ENCODE data around the gene MAPKAPK5. TPM values are rescaled to one million over a fixed set of nuclear protein-coding genes. Genes with fewer than 3 reads are reported as not detected.
"Not testable (repeated sequence)": the region's sequence is repeated elsewhere in the genome, so short reads cannot be mapped to it uniquely, and the experiment has no call there.

The MAPKAPK5 gene
- total and polyA plus RNA-seq, 2 of the 13 experiments (the other 11 are each of a cell fraction or from before 2014, with no cell fraction given): 43.2 to 58.2 TPM

GRCh38 chr12:111942557-111942956 lies 100.5 kb downstream of the MAPKAPK5 start (continued):
- TF ChIP-seq PBX2 (CRISPR knock-in tag; IDR thresholded peaks at IDR 0.05) (no peak), RAD21 (CRISPR knock-in tag; IDR thresholded peaks at IDR 0.05) (no peak), ZNF883 (CRISPR knock-in tag; IDR thresholded peaks at IDR 0.05; ENCODE audit: not compliant biosample characterization) (no peak), MXI1 (IDR thresholded peaks at IDR 0.05; ENCODE audit: borderline replicate concordance, low read depth, low read length) (no peak), ZNF383 (CRISPR knock-in tag; IDR thresholded peaks at IDR 0.05; ENCODE audit: borderline replicate concordance) (no peak)

DNA sequence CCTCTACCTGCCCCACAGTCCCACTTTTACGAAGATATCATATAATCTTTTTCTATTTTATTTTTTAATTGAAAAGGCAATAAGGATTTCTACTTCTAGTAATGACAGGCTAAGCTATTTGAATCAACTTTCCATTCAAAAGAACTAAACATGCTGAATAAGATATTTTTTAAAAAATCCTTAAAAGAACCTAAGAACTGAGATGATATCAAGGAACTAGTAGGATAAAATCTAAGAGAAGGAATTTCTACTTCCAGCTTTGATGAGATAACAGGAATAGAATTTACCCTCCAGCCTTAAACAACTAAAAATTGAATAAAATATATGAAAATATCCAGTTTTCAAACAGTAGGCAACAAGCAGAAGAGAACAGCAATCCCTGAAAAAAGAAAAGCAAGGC lies 101.9 kb downstream of the MAPKAPK5 start:
- ATAC-seq (no peak), FAIRE-seq (no peak), DNase-seq (ENCODE audit: low spot score) (no peak)
- 0 out of 4 replicates have a peak, but pooled peaks of 1 of the 2 experiments have one; percentile 7 for TF ChIP-seq MAFK (conservative IDR thresholded peaks at IDR 0.05 in 1 of 2, IDR thresholded peaks at IDR 0.05 in 1 of 2; ENCODE audit: low read length in 2 of 2)
- TF ChIP-seq, protein P1, sequence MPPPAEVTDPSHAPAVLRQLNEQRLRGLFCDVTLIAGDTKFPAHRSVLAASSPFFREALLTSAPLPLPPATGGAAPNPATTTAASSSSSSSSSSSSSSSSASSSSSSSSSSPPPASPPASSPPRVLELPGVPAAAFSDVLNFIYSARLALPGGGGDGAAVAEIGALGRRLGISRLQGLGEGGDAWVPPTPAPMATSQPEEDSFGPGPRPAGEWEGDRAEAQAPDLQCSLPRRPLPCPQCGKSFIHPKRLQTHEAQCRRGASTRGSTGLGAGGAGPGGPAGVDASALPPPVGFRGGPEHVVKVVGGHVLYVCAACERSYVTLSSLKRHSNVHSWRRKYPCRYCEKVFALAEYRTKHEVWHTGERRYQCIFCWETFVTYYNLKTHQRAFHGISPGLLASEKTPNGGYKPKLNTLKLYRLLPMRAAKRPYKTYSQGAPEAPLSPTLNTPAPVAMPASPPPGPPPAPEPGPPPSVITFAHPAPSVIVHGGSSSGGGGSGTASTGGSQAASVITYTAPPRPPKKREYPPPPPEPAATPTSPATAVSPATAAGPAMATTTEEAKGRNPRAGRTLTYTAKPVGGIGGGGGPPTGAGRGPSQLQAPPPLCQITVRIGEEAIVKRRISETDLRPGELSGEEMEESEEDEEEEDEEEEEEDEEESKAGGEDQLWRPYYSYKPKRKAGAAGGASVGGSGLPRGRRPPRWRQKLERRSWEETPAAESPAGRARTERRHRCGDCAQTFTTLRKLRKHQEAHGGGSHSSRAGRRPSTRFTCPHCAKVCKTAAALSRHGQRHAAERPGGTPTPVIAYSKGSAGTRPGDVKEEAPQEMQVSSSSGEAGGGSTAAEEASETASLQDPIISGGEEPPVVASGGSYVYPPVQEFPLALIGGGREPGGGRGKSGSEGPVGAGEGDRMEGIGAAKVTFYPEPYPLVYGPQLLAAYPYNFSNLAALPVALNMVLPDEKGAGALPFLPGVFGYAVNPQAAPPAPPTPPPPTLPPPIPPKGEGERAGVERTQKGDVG (CRISPR knock-in tag; IDR thresholded peaks at IDR 0.05; ENCODE audit: borderline replicate concordance): no peak
- Histone ChIP-seq H3K4me3 (replicated peaks in 1 of 3; ENCODE audit: insufficient read depth in 1 of 3, low read depth in 2 of 3, low read length in 3 of 3) (no peak overlapping the region), H3K79me2 (ENCODE audit: insufficient read depth, low read length) (no peaks in the 10 kb centered on the region), H3K9ac (ENCODE audit: insufficient read depth, low read depth, low read length) (no peak overlapping the region), H2AFZ (ENCODE audit: low read length) (no peak overlapping the region), H3K27me3 (ENCODE audit: control insufficient read depth in 1 of 2, insufficient read depth in 2 of 2, low read length in 2 of 2) (no peaks in the 10 kb centered on the region), H3K9me3 (ENCODE audit: low read length) (no peaks in the 10 kb centered on the region), H3K36me3 (replicated peaks in 1 of 2; ENCODE audit: control insufficient read depth in 1 of 2, insufficient read depth in 2 of 2, low read length in 2 of 2) (no peaks in the 10 kb centered on the region), H3K27ac (ENCODE audit: extremely low read length, insufficient read depth, low read length) (no peak overlapping the region), H4K20me1 (ENCODE audit: insufficient read depth, low read length) (no peaks in the 10 kb centered on the region), H3K4me2 (ENCODE audit: low read depth, low read length) (no peak overlapping the region), H3K4me1 (ENCODE audit: insufficient read depth, low read length) (peaks cover 22% of the 10 kb centered on the region)
- intact Hi-C loops (cut with micrococcal nuclease; ENCODE audit: unreplicated experiment): no loop called here
- BruUV-seq (replicated peaks): no TSS peak
- ChIA-PET POLR2A (no interaction called here), CTCF (ENCODE audit: low intra/inter-chr PET ratio, low total read pairs) (no interaction called here)
- WGBS (ENCODE audit: low lambda C conversion rate): 95% methylated on average over 1 of the region's 1 CpG
- in situ Hi-C loops (cut with HindIII; ENCODE audit: extremely low pct_ligation_motif_present, low pct_unique_long_range_greater_than_20kb): loop anchor here (10.0 kb wide), 1 partner anchor 71 kb away; the partner anchor contains the start of genes ERP29 and TMEM116

- in situ Hi-C loops (cut with HindIII; ENCODE audit: extremely low pct_ligation_motif_present, low pct_unique_long_range_greater_than_20kb); FAIRE-seq; CTCF ChIA-PET (ENCODE audit: low intra/inter-chr PET ratio, low total read pairs); ATAC-seq; BruUV-seq (replicated peaks); H3K9ac ChIP-seq (ENCODE audit: insufficient read depth, low read depth, low read length); H3K79me2 ChIP-seq (ENCODE audit: insufficient read depth, low read length); H3K4me3 ChIP-seq (replicated peaks in 1 of 3; ENCODE audit: insufficient read depth in 1 of 3, low read depth in 2 of 3, low read length in 3 of 3); intact Hi-C loops (cut with micrococcal nuclease; ENCODE audit: unreplicated experiment); H3K27me3 ChIP-seq (ENCODE audit: control insufficient read depth in 1 of 2, insufficient read depth in 2 of 2, low read length in 2 of 2); H2AFZ ChIP-seq (ENCODE audit: low read length); H3K36me3 ChIP-seq (replicated peaks in 1 of 2; ENCODE audit: control insufficient read depth in 1 of 2, insufficient read depth in 2 of 2, low read length in 2 of 2); DNase-seq (ENCODE audit: low spot score); H3K4me2 ChIP-seq (ENCODE audit: low read depth, low read length); H4K20me1 ChIP-seq (ENCODE audit: insufficient read depth, low read length); H3K27ac ChIP-seq (ENCODE audit: extremely low read length, insufficient read depth, low read length): not testable (repeated sequence)
- H3K4me1 ChIP-seq (ENCODE audit: insufficient read depth, low read length): peaks cover 21% of the 10 kb centered on the region
- peaks cover 20% of the 10 kb centered on the region for H3K9me3 ChIP-seq (ENCODE audit: low read length)
- WGBS (ENCODE audit: low lambda C conversion rate): 86% methylated on average over 3 of the region's 3 CpGs
- POLR2A ChIA-PET: interaction anchor here (1.8 kb wide), 1 partner anchor 62 kb away, joined by 5 read pairs; the partner anchor contains the start of genes ERP29 and TMEM116
These were observed 109.1 kb downstream of the MAPKAPK5 start for GRCh38 chr12:111950961-111951676.

Data from HepG2 (cell line).